NB4 (cell line): ENCODE results near the gene SLC2A4RG.

Source experiments
- CTCF ChIP-seq: IDR thresholded peaks from one replicate; pipeline ENCODE4 v1.5.1; 2012; ENCODE audit warnings: low read depth, low read length
- MAX ChIP-seq: IDR thresholded peaks from 2 replicates; pipeline ENCODE4 v1.6.1; 2011; ENCODE audit warnings: low read depth, low read length
- MYC ChIP-seq: IDR thresholded peaks from 2 replicates; pipeline ENCODE4 v1.6.1; 2011; ENCODE audit warnings: low read depth, low read length
- POLR2A ChIP-seq: IDR thresholded peaks from 2 replicates; pipeline ENCODE4 v1.6.1; 2011; ENCODE audit warnings: mild to moderate bottlenecking; ENCODE audit not compliant: insufficient read length; ENCODE audit errors: extremely low read depth

- TF ChIP-seq CTCF (no peak), POLR2A (no peak), MAX (no peak), MYC (no peak)
Measured at GRCh38 chr20:63738687-63739129, 868 bp upstream of the SLC2A4RG start.
